ENCODE results near the gene PINLYP.

Gene PINLYP

GRCh38 chr19:43622956-43623355 lies 47.4 kb downstream of the PINLYP start:
- no peak for DNase-seq (ENCODE audit: low read depth)
- H3K4me3 ChIP-seq (ENCODE audit: low read depth, low read length) = no peak overlapping the region
- TF ChIP-seq CTCF (IDR thresholded peaks at IDR 0.05; ENCODE audit: control insufficient read depth, extremely low read depth, insufficient read depth) = no peak

- no peak overlapping the region for H3K4me3 ChIP-seq (ENCODE audit: low read depth, low read length)
- no peak for TF ChIP-seq CTCF (IDR thresholded peaks at IDR 0.05; ENCODE audit: control insufficient read depth, extremely low read depth, insufficient read depth)
- no peak for DNase-seq (ENCODE audit: low read depth)
Observed at GRCh38 chr19:43623889-43624670, 48.5 kb downstream of the PINLYP start.

GRCh38 chr19:43624933-43625332 lies 49.3 kb downstream of the PINLYP start:
- no peak overlapping the region for H3K4me3 ChIP-seq (ENCODE audit: low read depth, low read length)
- no peak for TF ChIP-seq CTCF (IDR thresholded peaks at IDR 0.05; ENCODE audit: control insufficient read depth, extremely low read depth, insufficient read depth)
- no peak for DNase-seq (ENCODE audit: low read depth)

GRCh38 chr19:43625918-43626579 lies 50.4 kb downstream of the PINLYP start:
- no peak for DNase-seq (ENCODE audit: low read depth)
- no peak overlapping the region for H3K4me3 ChIP-seq (ENCODE audit: low read depth, low read length)
- TF ChIP-seq CTCF (IDR thresholded peaks at IDR 0.05; ENCODE audit: control insufficient read depth, extremely low read depth, insufficient read depth) = no peak

GRCh38 chr19:43626838-43627237 lies 51.2 kb downstream of the PINLYP start:
- no peak for TF ChIP-seq CTCF (IDR thresholded peaks at IDR 0.05; ENCODE audit: control insufficient read depth, extremely low read depth, insufficient read depth)
- H3K4me3 ChIP-seq (ENCODE audit: low read depth, low read length) = no peak overlapping the region
- DNase-seq (ENCODE audit: low read depth) = no peak

GRCh38 chr19:43628646-43629326 lies 53.2 kb downstream of the PINLYP start:
- no peak for DNase-seq (ENCODE audit: low read depth)
- TF ChIP-seq CTCF (IDR thresholded peaks at IDR 0.05; ENCODE audit: control insufficient read depth, extremely low read depth, insufficient read depth) = no peak

More at GRCh38 chr19:43628646-43629326, 53.2 kb downstream of the PINLYP start:
- no peak overlapping the region for H3K4me3 ChIP-seq (ENCODE audit: low read depth, low read length)

All from LNCaP clone FGC (cell line).